ENCODE data around the gene KLF12. TPM values are rescaled to one million over a fixed set of nuclear protein-coding genes. Genes with fewer than 3 reads are reported as not detected.

The KLF12 gene
- total RNA-seq, 1 experiment from 2014 or later, result 9.7 TPM

DNA sequence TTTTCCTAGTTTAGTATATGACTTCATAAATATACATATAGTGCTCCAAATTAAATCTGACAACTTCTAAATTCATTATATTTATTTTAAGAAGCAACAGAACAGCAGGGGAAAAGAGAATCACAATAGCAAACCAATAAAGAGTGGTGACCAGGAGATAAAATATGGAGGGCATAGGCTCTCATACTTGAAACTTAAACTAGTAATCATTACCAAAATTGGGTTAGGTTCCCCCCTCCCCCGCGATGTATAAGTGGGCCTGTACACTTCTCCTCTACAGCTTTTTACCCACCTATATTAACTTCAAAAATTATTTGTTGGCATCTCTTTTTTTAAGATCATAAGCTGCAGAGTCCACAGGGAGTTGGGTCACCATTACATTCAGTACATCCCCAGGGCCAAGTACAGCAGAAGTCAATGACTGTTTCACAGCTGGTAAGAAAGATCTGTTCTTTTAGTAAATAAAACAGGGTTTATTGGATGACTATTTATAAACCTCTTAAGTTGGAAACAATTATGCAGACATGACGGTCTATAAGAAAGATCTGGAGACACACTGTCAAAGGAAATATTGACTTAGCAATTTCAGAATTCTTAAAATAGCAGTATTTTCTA, 29.4 kb downstream of the KLF12 start:
- Histone ChIP-seq H2BK5ac (ENCODE audit: insufficient read length, low read length) (no peak overlapping the region), H4K20me1 (ENCODE audit: control insufficient read depth, insufficient read depth, insufficient read length) (no peaks in the 10 kb centered on the region), H2AK5ac (ENCODE audit: insufficient read length, low read length) (no peak overlapping the region), H3K79me1 (ENCODE audit: insufficient read depth, low read depth, low read length, poor library complexity, severe bottlenecking) (no peaks in the 10 kb centered on the region), H2BK20ac (ENCODE audit: low read depth, low read length, poor library complexity, severe bottlenecking) (no peak overlapping the region), H4K8ac (replicated peaks; ENCODE audit: insufficient read length, low read depth, low read length) (no peak overlapping the region), H3K23ac (ENCODE audit: insufficient read length, low read depth, low read length) (no peak overlapping the region), H3K79me2 (ENCODE audit: insufficient read depth, low read length) (peaks cover 2% of the 10 kb centered on the region; the same call in 1 of the 2 replicates), H3K27me3 (ENCODE audit: insufficient read depth, low read length) (no peaks in the 10 kb centered on the region), H3K4me2 (ENCODE audit: insufficient read depth, insufficient read length, low read length) (no peak overlapping the region), H2BK120ac (ENCODE audit: low read depth, low read length, poor library complexity, severe bottlenecking) (no peak overlapping the region), H2BK12ac (ENCODE audit: insufficient read length, low read depth, low read length) (no peak overlapping the region), H3K56ac (ENCODE audit: insufficient read length, low read depth, low read length) (no peak overlapping the region), H2AFZ (ENCODE audit: low read length) (no peak overlapping the region), H3K23me2 (ENCODE audit: insufficient read length, low read depth, low read length, poor library complexity, severe bottlenecking) (no peaks in the 10 kb centered on the region), H4K91ac (ENCODE audit: insufficient read length, low read depth, low read length) (no peak overlapping the region), H3K4ac (ENCODE audit: low read depth, low read length) (no peak overlapping the region), H3K14ac (ENCODE audit: insufficient read depth, low read length) (no peak overlapping the region), H3K27ac (ENCODE audit: insufficient read length, low read depth, low read length) (no peak overlapping the region), H3K4me1 (ENCODE audit: insufficient read depth, low read length) (no peaks in the 10 kb centered on the region), H3K9ac (ENCODE audit: extremely low read depth, insufficient read length, low read length) (no peak overlapping the region), H3T11ph (ENCODE audit: low read length) (no peak overlapping the region), H3K18ac (ENCODE audit: insufficient read length, low read depth, low read length) (no peak overlapping the region), H2BK15ac (ENCODE audit: low read depth, low read length) (no peak overlapping the region), H3K9me3 (ENCODE audit: control insufficient read depth, low read depth, low read length) (no peaks in the 10 kb centered on the region), H4K5ac (ENCODE audit: insufficient read length, low read depth, low read length) (no peak overlapping the region)
- no peak for DNase-seq
- no CpG with 5 or more reads among the region's 3 CpGs for WGBS (ENCODE audit: extremely low coverage, insufficient read length, low lambda C conversion rate)
- H3K9me3 Mint-ChIP-seq, result peaks cover 10 to 16% of the 10 kb centered on the region in 2 experiments
- no peak overlapping the region for H3K27ac Mint-ChIP-seq
- H3K36me3 Mint-ChIP-seq (ENCODE audit: insufficient read depth in 1 of 3, low read depth in 3 of 3), result peaks cover 10 to 15% (median 14%) of the 10 kb centered on the region in 3 experiments
- no peaks in the 10 kb centered on the region for H3K27me3 Mint-ChIP-seq (ENCODE audit: low read depth)
- no peak overlapping the region for H3K4me3 Mint-ChIP-seq
- no peak for TF ChIP-seq CTCF (conservative IDR thresholded peaks at IDR 0.05)
- H3K4me1 Mint-ChIP-seq, result no peaks in the 10 kb centered on the region

Measured in H9 (cell line).